ENCODE results near the gene ZNF296. TPM values are rescaled to one million over a fixed set of nuclear protein-coding genes. Genes with fewer than 3 reads are reported as not detected.
A peak's percentile ranks its signal among the peaks of the same experiment; 100 is the strongest.

The ZNF296 gene
- total RNA-seq, 1 donor from 2014 or later = not detected

DNA sequence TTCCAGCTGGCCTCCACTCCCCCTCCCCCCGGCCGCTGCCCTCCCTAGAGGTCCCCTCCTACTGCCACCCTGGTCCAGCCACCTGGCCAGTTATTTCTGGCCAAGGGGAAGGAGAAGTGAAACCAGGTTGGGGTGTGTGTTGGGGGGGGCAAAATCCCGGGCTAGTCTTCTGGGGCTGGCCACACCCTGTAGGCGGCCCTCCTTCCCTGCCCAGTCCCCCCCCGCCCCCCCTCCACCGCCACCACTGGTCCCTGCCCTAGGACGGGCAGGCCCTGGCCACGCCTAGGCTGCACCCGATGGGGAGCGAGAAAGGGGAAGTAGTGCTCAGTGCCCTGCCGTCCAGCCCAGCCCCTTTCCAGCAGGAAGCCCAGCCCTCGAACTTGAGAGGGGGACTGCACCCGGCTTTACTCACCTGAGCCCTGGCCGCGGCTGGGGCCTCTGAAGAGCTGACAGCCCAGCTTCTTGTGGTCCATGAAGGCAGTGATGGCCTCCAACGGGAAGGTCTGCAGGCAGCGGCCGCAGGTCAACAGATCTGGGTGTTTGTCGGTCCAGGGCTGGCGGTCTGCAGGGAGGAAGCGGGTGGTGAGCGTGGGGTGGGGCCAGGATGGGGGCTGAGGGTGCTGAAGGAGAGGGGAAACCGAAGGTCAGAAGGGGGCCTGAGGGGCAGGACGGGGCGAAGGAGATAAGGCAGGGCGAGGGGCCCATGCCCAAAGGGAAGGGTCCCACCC lies 813 bp downstream of the ZNF296 start:
- H3K27ac ChIP-seq (ENCODE audit: low read depth, low read length) = peak overlapping the region; percentile 30
- H3K36me3 ChIP-seq (ENCODE audit: control insufficient read depth in 3 of 3, insufficient read depth in 3 of 3, low read length in 3 of 3) = peaks cover 6 to 10% (median 8%) of the 10 kb centered on the region in 3 donors
- H3K27me3 ChIP-seq (ENCODE audit: control insufficient read depth in 3 of 3, insufficient read depth in 3 of 3, low read length in 3 of 3) = no peaks in the 10 kb centered on the region
- peaks cover 22 to 32% (median 23%) of the 10 kb centered on the region in 3 donors for H3K4me1 ChIP-seq (ENCODE audit: control insufficient read depth in 3 of 3, insufficient read depth in 3 of 3, low read length in 3 of 3)
- H3K9me3 ChIP-seq (ENCODE audit: control insufficient read depth in 3 of 3, low read length in 3 of 3) = no peaks in the 10 kb centered on the region
- peak overlapping the region in 2 of 3 donors; percentile 20 to 33 for H3K9ac ChIP-seq (ENCODE audit: low read depth in 1 of 3, low read length in 3 of 3)
- H3K4me3 ChIP-seq (ENCODE audit: low read length in 3 of 3) = peak overlapping the region; percentile 48 to 66 (median 65)

DNA sequence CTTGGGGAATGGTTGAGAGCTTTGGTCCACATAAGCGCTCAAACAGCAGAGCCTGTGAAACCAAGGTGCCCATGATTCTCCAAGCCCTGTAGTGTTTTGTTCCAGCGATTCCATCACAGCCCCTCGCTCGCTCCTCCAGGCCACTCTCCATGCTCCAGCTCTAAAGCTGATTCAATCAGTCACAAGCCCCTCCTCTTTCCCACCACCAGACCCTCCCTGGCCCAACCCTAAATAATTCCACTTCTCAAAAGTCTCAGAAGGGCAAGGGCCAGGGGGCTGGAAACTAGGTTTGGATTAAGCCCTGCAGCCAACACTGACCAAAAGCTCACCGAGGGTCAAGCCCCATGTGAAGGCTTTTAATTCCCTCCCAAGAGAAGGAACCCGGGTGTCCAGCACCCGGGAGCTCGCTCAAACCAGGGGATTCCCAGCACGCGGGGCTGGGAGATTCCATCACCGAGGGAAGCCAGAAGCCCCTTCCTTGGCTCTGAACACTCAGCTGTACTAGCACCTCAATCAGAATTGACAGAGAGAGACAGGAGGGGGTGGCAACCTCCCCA lies 1.5 kb downstream of the ZNF296 start:
- Histone ChIP-seq H3K4me1 (ENCODE audit: control insufficient read depth in 3 of 3, insufficient read depth in 3 of 3, low read length in 3 of 3) (peaks cover 15 to 26% (median 16%) of the 10 kb centered on the region in 3 donors), H3K9me3 (ENCODE audit: control insufficient read depth in 3 of 3, low read length in 3 of 3) (no peaks in the 10 kb centered on the region), H3K9ac (ENCODE audit: low read depth in 1 of 3, low read length in 3 of 3) (peak overlapping the region in 1 of 3 donors; percentile 16), H3K36me3 (ENCODE audit: control insufficient read depth in 3 of 3, insufficient read depth in 3 of 3, low read length in 3 of 3) (peaks cover 11 to 16% (median 14%) of the 10 kb centered on the region in 3 donors), H3K27ac (ENCODE audit: low read depth, low read length) (no peak overlapping the region), H3K27me3 (ENCODE audit: control insufficient read depth in 3 of 3, insufficient read depth in 3 of 3, low read length in 3 of 3) (no peaks in the 10 kb centered on the region), H3K4me3 (ENCODE audit: low read length in 3 of 3) (no peak overlapping the region)

DNA sequence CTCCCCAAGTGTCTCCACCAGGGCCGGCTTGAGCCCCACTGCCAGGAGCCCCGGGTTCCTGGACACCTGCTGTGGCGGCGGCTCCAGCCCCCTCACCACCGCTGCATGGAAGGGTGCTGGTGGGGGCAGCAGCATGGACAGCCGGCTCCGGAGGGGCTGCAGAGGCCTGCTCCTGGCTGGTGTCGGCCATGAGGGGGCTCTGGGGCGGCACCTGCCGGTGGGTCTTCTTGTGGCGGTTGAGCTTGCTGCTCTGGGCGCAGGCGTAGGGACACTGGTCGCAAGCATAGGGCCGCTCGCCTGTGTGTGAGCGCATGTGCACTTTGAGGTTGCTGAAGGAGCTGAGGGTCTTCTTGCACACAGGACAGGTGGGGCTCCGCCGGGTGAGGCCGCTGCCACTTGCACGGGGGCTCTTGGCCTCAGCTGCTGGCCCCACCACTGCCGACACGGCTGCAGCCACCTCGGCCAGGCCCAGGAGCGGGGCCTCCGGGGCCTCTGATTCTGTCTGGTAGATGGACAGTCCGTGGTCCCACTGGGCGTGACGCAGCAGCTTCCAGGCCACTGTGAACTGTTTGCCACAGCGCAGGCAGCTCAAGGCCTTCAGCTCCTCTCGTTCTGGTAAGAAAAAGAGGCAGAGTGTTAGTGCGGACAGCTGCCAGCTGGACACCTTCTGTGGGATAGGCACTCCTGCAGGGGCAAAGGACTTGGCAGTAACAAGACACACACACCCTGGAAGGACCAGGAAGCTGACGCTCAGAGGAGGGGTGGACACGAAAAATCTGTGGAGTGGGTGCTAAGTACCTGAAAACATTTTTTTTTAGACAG lies 4.1 kb downstream of the ZNF296 start:
- Histone ChIP-seq H3K9ac (ENCODE audit: low read depth in 1 of 3, low read length in 3 of 3) (no peak overlapping the region), H3K27me3 (ENCODE audit: control insufficient read depth in 3 of 3, insufficient read depth in 3 of 3, low read length in 3 of 3) (no peaks in the 10 kb centered on the region), H3K27ac (ENCODE audit: low read depth, low read length) (no peak overlapping the region), H3K36me3 (ENCODE audit: control insufficient read depth in 3 of 3, insufficient read depth in 3 of 3, low read length in 3 of 3) (peaks cover 30 to 38% (median 32%) of the 10 kb centered on the region in 3 donors), H3K4me1 (ENCODE audit: control insufficient read depth in 3 of 3, insufficient read depth in 3 of 3, low read length in 3 of 3) (peaks cover 6 to 13% (median 12%) of the 10 kb centered on the region in 3 donors), H3K4me3 (ENCODE audit: low read length in 3 of 3) (no peak overlapping the region), H3K9me3 (ENCODE audit: control insufficient read depth in 3 of 3, low read length in 3 of 3) (no peaks in the 10 kb centered on the region)

DNA sequence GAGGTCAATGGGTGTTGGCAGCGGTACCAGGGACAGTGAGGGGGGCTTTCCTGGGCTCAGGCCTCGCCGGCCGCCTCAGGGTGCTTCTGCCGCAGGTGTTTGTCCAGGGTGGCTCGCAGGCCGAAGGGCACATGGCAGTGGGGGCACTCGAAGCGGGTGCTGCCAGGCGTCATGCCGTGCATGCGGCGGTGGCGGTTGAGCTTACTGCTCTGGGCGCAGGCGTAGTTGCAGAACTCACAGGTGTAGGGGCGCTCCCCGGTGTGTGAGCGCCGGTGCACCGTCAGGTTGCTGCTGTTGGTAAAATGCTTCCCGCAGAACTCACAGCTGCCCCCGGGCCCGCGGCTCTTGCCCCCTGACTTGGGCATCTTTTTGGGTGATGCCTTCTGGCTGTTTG lies 4.7 kb downstream of the ZNF296 start:
- no peak overlapping the region for H3K4me3 ChIP-seq (ENCODE audit: low read length in 3 of 3)
- H3K4me1 ChIP-seq (ENCODE audit: control insufficient read depth in 3 of 3, insufficient read depth in 3 of 3, low read length in 3 of 3) = peaks cover under 1 to 7% (median 7%) of the 10 kb centered on the region in 3 donors
- no peaks in the 10 kb centered on the region for H3K27me3 ChIP-seq (ENCODE audit: control insufficient read depth in 3 of 3, insufficient read depth in 3 of 3, low read length in 3 of 3)
- peaks cover 36 to 42% (median 38%) of the 10 kb centered on the region in 3 donors for H3K36me3 ChIP-seq (ENCODE audit: control insufficient read depth in 3 of 3, insufficient read depth in 3 of 3, low read length in 3 of 3)
- H3K9ac ChIP-seq (ENCODE audit: low read depth in 1 of 3, low read length in 3 of 3) = no peak overlapping the region
- no peaks in the 10 kb centered on the region for H3K9me3 ChIP-seq (ENCODE audit: control insufficient read depth in 3 of 3, low read length in 3 of 3)
- H3K27ac ChIP-seq (ENCODE audit: low read depth, low read length) = no peak overlapping the region

DNA sequence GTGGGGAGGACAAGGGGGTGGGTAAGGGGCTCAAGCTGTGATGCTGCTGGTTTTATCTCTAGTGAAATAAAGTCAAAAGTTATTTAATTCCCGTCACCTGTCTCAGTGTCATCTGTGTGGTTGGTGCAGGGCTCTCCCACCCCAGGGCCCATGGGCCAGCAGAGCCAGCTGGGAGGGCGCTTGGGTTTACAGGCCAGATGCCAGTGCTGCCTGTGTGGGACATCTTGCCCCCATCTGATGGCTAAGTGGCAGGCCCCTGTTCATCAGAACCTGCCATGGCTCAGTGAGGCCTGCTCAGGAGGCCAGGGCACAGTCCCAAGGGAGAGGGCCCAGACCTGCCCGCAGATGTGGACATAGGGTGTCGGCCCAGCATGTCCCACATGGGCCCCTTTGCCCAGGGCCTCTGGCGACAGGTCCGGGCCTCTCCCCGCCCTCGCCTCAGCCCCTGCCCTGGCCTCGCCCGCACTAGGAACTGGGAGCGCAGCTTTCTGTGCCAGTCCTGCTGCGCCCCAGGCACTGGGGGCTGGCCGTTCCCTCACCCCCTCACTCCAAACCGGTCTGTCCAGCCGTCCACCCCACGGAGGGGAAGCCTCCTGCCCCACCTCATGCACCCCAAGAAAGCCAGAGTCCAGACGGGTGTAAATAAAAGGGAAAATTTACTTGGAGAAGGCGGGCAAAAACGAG lies 5.3 kb downstream of the ZNF296 start:
- Histone ChIP-seq H3K27ac (ENCODE audit: low read depth, low read length) (no peak overlapping the region), H3K4me1 (ENCODE audit: control insufficient read depth in 3 of 3, insufficient read depth in 3 of 3, low read length in 3 of 3) (peaks cover 0 to 5% (median 4%) of the 10 kb centered on the region in 3 donors), H3K36me3 (ENCODE audit: control insufficient read depth in 3 of 3, insufficient read depth in 3 of 3, low read length in 3 of 3) (peaks cover 37 to 43% (median 39%) of the 10 kb centered on the region in 3 donors), H3K27me3 (ENCODE audit: control insufficient read depth in 3 of 3, insufficient read depth in 3 of 3, low read length in 3 of 3) (no peaks in the 10 kb centered on the region), H3K9ac (ENCODE audit: low read depth in 1 of 3, low read length in 3 of 3) (no peak overlapping the region), H3K4me3 (ENCODE audit: low read length in 3 of 3) (no peak overlapping the region), H3K9me3 (ENCODE audit: control insufficient read depth in 3 of 3, low read length in 3 of 3) (no peaks in the 10 kb centered on the region)

DNA sequence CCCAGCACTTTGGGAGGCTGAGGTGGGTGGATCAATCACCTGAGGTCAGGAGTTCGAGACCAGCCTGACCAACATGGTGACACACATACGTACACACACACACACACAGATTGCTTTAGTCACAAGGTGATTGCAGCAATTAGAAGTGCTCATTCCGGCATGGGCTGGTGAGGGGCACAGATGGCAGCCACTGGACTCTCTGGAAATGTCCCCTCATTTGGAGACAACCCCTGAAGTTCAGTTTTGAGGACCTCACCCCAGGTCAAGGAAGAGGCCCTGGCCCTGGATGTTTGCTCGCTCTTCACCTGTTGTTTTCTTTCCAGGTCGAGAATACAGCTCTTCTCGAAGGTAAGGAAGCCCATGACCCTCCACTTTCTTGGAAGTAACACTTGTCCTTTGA lies 6.1 kb downstream of the ZNF296 start:
- H3K27ac ChIP-seq (ENCODE audit: low read depth, low read length) = no peak overlapping the region
- peaks cover 43 to 49% (median 44%) of the 10 kb centered on the region in 3 donors for H3K36me3 ChIP-seq (ENCODE audit: control insufficient read depth in 3 of 3, insufficient read depth in 3 of 3, low read length in 3 of 3)
- H3K9me3 ChIP-seq (ENCODE audit: control insufficient read depth in 3 of 3, low read length in 3 of 3) = no peaks in the 10 kb centered on the region
- H3K4me1 ChIP-seq (ENCODE audit: control insufficient read depth in 3 of 3, insufficient read depth in 3 of 3, low read length in 3 of 3) = no peaks in the 10 kb centered on the region
- no peak overlapping the region for H3K9ac ChIP-seq (ENCODE audit: low read depth in 1 of 3, low read length in 3 of 3)
- H3K27me3 ChIP-seq (ENCODE audit: control insufficient read depth in 3 of 3, insufficient read depth in 3 of 3, low read length in 3 of 3) = no peaks in the 10 kb centered on the region
- no peak overlapping the region for H3K4me3 ChIP-seq (ENCODE audit: low read length in 3 of 3)

DNA sequence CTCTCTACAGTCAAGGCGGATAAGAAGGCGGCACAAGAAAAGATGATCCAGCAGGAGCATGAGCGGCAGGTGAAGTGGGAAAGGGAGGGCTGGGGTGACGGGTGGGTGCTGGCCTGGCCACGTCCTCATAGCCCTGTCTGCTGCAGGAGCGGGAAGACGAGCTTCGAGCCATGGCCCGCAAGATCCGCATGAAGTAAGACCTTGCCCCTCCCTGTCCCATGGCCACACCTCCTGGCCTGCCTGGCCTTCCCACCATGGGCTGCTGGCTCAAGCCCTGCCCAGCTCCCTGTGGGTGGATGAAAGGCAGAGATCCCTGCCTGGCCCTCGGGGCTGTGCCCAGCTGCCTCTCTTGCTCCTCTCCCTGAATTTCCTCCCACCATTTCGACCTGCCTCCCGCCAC lies 7.2 kb downstream of the ZNF296 start:
- H3K36me3 ChIP-seq (ENCODE audit: control insufficient read depth in 3 of 3, insufficient read depth in 3 of 3, low read length in 3 of 3) = peaks cover 47 to 56% (median 52%) of the 10 kb centered on the region in 3 donors
- H3K9me3 ChIP-seq (ENCODE audit: control insufficient read depth in 3 of 3, low read length in 3 of 3) = no peaks in the 10 kb centered on the region
- no peaks in the 10 kb centered on the region for H3K4me1 ChIP-seq (ENCODE audit: control insufficient read depth in 3 of 3, insufficient read depth in 3 of 3, low read length in 3 of 3)
- no peak overlapping the region for H3K4me3 ChIP-seq (ENCODE audit: low read length in 3 of 3)
- no peaks in the 10 kb centered on the region for H3K27me3 ChIP-seq (ENCODE audit: control insufficient read depth in 3 of 3, insufficient read depth in 3 of 3, low read length in 3 of 3)
- no peak overlapping the region for H3K27ac ChIP-seq (ENCODE audit: low read depth, low read length)
- no peak overlapping the region for H3K9ac ChIP-seq (ENCODE audit: low read depth in 1 of 3, low read length in 3 of 3)

DNA sequence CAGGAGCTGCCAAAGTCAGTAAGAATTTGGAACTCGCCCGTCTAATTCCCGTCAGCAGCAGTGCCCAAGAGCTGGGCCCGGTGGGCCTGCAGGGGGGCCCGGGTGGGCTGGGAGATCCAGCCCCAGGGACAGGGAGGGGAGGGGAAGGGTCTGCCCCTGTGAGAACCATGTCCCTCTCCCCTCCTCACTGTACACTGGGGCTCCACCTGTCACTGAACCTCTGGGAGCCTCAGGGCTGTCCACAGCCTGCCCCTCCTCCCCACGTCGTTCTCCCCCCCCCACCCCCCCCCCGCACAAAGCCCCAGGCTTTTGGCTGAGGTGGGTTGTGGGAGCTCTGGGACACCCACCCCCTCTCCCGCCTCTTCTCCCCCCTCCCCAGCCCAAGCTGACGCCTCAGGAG lies 8.2 kb downstream of the ZNF296 start:
- Histone ChIP-seq H3K27me3 (ENCODE audit: control insufficient read depth in 3 of 3, insufficient read depth in 3 of 3, low read length in 3 of 3) (no peaks in the 10 kb centered on the region), H3K9ac (ENCODE audit: low read depth in 1 of 3, low read length in 3 of 3) (no peak overlapping the region), H3K4me3 (ENCODE audit: low read length in 3 of 3) (no peak overlapping the region), H3K36me3 (ENCODE audit: control insufficient read depth in 3 of 3, insufficient read depth in 3 of 3, low read length in 3 of 3) (peaks cover 53 to 61% (median 59%) of the 10 kb centered on the region in 3 donors), H3K9me3 (ENCODE audit: control insufficient read depth in 3 of 3, low read length in 3 of 3) (no peaks in the 10 kb centered on the region), H3K27ac (ENCODE audit: low read depth, low read length) (no peak overlapping the region), H3K4me1 (ENCODE audit: control insufficient read depth in 3 of 3, insufficient read depth in 3 of 3, low read length in 3 of 3) (no peaks in the 10 kb centered on the region)

DNA sequence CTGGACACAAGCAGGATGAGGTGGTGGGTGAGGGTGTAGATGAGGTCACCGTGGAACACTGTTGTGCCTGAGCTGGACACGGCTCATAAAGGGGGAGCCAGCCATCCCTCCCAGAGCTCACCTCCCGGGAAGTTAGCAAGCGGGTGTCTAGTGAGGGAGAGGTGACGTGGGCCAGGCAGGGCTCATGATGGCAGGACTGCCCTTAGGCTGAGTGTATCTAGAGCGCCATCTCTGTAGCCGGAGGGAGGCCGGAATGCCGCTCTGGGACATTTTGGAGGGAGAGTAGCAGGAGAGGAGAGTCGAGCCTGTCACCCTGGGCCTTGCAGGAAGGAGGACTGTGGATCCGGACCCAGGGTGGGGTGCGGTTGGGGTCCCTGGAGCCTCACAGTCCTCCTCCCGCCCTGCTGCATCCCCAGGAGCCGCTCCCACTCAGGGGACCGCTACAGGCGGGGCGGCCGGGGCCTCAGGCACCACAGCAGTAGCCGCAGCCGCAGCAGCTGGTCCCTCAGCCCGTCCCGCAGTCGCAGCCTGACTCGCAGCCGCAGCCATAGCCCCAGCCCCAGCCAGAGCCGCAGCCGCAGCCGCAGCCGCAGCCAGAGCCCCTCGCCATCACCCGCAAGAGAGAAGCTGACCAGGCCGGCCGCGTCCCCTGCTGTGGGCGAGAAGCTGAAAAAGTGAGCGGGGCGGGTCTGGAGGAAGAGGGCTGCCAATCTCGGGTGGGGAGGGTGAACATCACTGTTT lies 9.2 kb downstream of the ZNF296 start:
- Histone ChIP-seq H3K27me3 (ENCODE audit: control insufficient read depth in 3 of 3, insufficient read depth in 3 of 3, low read length in 3 of 3) (no peaks in the 10 kb centered on the region), H3K9me3 (ENCODE audit: control insufficient read depth in 3 of 3, low read length in 3 of 3) (no peaks in the 10 kb centered on the region), H3K9ac (ENCODE audit: low read depth in 1 of 3, low read length in 3 of 3) (no peak overlapping the region), H3K4me3 (ENCODE audit: low read length in 3 of 3) (no peak overlapping the region), H3K4me1 (ENCODE audit: control insufficient read depth in 3 of 3, insufficient read depth in 3 of 3, low read length in 3 of 3) (no peaks in the 10 kb centered on the region), H3K27ac (ENCODE audit: low read depth, low read length) (no peak overlapping the region), H3K36me3 (ENCODE audit: control insufficient read depth in 3 of 3, insufficient read depth in 3 of 3, low read length in 3 of 3) (peaks cover 58 to 67% (median 63%) of the 10 kb centered on the region in 3 donors)
